Measurements from ENCODE around the gene TNPO3. TPM values are rescaled to one million over a fixed set of nuclear protein-coding genes. Genes with fewer than 3 reads are reported as not detected.

The TNPO3 gene
- 40.0 and 52.3 TPM in 2 replicates for total RNA-seq

DNA sequence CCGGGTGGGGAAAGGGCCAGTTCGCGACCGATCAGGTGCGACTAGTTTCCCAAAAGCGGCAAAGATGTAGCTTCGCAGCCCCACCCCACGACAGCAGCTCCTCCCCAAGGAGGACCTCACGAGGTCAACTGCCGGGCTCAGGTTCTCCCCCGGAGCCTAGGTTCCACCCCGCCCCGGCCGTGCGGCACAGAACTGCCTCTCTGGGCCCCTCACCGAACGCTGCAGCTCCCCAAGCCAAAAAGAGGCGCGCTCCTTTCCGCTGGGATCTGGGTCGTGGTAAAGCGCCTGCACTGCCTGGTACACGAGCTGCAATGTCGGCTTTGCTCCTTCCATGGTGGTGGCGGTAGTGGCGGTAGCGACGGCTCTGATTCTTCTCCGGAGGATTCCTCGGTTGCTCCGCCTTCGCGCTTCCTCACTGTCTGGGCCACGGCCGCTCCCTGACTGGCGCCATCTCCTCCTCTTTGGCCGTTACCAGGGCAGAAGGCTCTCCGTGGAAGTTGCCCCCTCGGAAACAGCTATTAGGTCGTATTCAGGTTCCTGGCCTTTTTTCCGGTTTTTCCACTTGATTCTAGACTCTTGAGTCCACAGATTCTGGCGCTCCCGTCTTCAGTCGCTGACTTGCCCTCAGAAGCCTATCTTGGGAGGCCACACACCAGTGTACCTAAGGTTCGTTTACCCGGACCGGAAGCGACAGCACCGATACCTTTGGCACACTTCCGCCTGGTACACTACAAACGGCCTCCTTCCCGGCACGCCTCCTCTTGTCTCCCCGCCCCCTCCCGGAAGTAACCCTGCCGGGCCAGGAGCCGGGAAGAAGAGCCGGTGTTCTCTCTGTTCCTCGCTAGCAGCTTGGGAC lies at the start of gene TNPO3:
Gene TNPO3 (minus strand): TSS at position 674 of the 856 bp plus-strand sequence. CDS start 341 bp downstream, at position 333.

GRCh38 chr7:128937647-128938543 lies 117.0 kb downstream of the TNPO3 start, which contains the start of gene IRF5:
IRF5 (plus strand) TSS chr7:128937927; CDS start chr7:128942082, 4,155 bp downstream.

DNA sequence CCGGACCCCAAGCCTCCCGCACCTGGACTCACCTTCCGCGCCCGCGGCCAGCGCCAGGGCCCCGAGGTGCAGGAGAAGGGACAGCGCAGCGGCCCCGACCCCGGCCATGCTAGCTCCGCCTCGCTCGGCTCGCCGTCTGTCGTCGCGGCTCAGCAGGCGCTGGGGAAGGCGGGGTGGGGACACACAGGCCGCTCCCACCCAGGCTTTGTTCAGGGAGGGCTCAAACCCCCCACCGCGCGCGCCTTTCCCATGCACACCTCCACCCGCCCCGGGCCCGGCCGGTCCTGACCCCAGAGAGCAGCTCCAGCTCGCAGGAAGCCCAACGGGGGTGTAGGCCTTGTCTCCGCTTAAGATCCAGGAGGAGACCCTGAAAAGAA lies 144.4 kb downstream of the TNPO3 start, which contains the start of gene KCP:
Gene KCP (minus strand): TSS at position 141 of the 377 bp plus-strand sequence. CDS start 33 bp downstream, at position 108.

Other genes starting within 250 kb of the TNPO3 start
- 98.2 and 119 TPM in 2 replicates for gene FLNC, start 224.7 kb downstream of the TNPO3 start, total RNA-seq
- gene ATP6V1F, start 192.3 kb downstream of the TNPO3 start, total RNA-seq = 66.6 and 88.1 TPM in 2 replicates
- gene KCP, start 144.4 kb downstream of the TNPO3 start, total RNA-seq = not detected in 2 replicates
- gene IRF5, start 117.2 kb downstream of the TNPO3 start, total RNA-seq = under 0.01 and 0.09 TPM in 2 replicates
- gene TSPAN33, start 89.6 kb upstream of the TNPO3 start, total RNA-seq = 0.11 TPM in 1 of 2 replicates, not detected in the other
- 1.5 and 2.1 TPM in 2 replicates for gene SMO, start 133.5 kb upstream of the TNPO3 start, total RNA-seq
- 6.0 and 7.8 TPM in 2 replicates for gene AHCYL2, start 169.9 kb upstream of the TNPO3 start, total RNA-seq

All from dermis lymphatic vessel endothelial cell (primary cell).